HG02943 (cell line): ENCODE results near the gene TRIM14.

ENCODE experiments used
- ATAC-seq: cut with Tn5 transposase; IDR thresholded peaks from one replicate; pipeline ENCODE4 v1.9.1; 2021; ENCODE audit warnings: mild to moderate bottlenecking, low read depth, moderate library complexity; ENCODE audit not compliant: unreplicated experiment

Gene TRIM14

GRCh38 chr9:98056269-98057137 lies 62.5 kb downstream of the TRIM14 start, which contains the start of gene NANS:
TSS of gene NANS (plus strand) at chr9:98056732. CDS start at chr9:98056809, 77 bp downstream.
- peak; percentile 95 for ATAC-seq

- ATAC-seq = no peak
Observed at GRCh38 chr9:98054376-98054951, 64.6 kb downstream of the TRIM14 start.

GRCh38 chr9:98050351-98050750 lies 68.7 kb downstream of the TRIM14 start:
- ATAC-seq = no peak

GRCh38 chr9:98049288-98050072 lies 69.5 kb downstream of the TRIM14 start:
- no peak for ATAC-seq

- no peak for ATAC-seq
Observed at GRCh38 chr9:98047002-98047401, 72.0 kb downstream of the TRIM14 start.

GRCh38 chr9:98046180-98046543 lies 72.9 kb downstream of the TRIM14 start:
- ATAC-seq = no peak

GRCh38 chr9:98045234-98046179 lies 73.5 kb downstream of the TRIM14 start:
- no peak for ATAC-seq

GRCh38 chr9:98043915-98044314 lies 75.1 kb downstream of the TRIM14 start:
- no peak for ATAC-seq

- ATAC-seq = no peak
Observed at GRCh38 chr9:98040212-98040611, 78.8 kb downstream of the TRIM14 start.

- ATAC-seq = no peak
Observed at GRCh38 chr9:98039607-98040017, 79.4 kb downstream of the TRIM14 start.

- ATAC-seq = no peak
Observed at GRCh38 chr9:98038958-98039357, 80.1 kb downstream of the TRIM14 start.

- ATAC-seq = no peak
Observed at GRCh38 chr9:98037357-98037756, 81.7 kb downstream of the TRIM14 start.

- ATAC-seq = no peak
Observed at GRCh38 chr9:98034593-98035546, 84.2 kb downstream of the TRIM14 start.

GRCh38 chr9:98031935-98032334 lies 87.1 kb downstream of the TRIM14 start:
- no peak for ATAC-seq

GRCh38 chr9:98031169-98031568 lies 87.9 kb downstream of the TRIM14 start:
- ATAC-seq = no peak

- no peak for ATAC-seq
Observed at GRCh38 chr9:98024702-98025101, 94.3 kb downstream of the TRIM14 start.

GRCh38 chr9:98022447-98022846 lies 96.6 kb downstream of the TRIM14 start:
- no peak for ATAC-seq

- ATAC-seq = no peak
Observed at GRCh38 chr9:98021306-98022040, 97.5 kb downstream of the TRIM14 start.
